Measurements from ENCODE around the gene SLC30A2.
A peak's percentile ranks its signal among the peaks of the same experiment; 100 is the strongest.
"Not testable (repeated sequence)": the region's sequence is repeated elsewhere in the genome, so short reads cannot be mapped to it uniquely, and the experiment has no call there.

Gene SLC30A2, protein sequence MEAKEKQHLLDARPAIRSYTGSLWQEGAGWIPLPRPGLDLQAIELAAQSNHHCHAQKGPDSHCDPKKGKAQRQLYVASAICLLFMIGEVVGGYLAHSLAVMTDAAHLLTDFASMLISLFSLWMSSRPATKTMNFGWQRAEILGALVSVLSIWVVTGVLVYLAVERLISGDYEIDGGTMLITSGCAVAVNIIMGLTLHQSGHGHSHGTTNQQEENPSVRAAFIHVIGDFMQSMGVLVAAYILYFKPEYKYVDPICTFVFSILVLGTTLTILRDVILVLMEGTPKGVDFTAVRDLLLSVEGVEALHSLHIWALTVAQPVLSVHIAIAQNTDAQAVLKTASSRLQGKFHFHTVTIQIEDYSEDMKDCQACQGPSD

DNA sequence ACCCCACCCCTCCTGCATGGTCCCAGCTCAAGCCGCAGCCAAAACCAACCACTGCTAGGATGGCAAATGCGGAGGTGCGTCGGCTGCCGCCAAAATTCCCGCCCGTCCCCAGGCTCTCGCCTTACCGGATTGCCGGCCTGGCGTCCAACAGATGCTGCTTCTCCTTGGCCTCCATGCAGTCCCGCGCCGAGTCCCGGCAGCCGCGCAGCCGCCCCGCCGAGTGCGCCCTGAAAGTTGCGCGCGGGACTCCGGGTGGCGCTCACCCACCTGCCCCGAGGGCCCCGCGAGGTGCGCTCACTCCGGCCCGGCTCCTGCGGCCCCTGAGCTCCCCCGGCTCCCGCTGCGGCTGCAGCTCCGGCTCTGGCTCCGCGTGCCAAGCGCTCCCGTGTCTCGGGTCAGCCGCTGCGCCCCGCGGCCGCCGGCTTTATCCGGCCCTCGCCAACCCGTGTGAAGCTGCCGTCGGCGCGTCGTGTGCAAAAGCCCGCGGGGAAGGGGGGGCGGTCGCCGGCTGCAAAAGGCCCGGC, at the start of gene SLC30A2:
Gene SLC30A2 (minus strand): TSS at position 397 of the 524 bp plus-strand sequence. CDS start 222 bp downstream, at position 175.
- H3K4me1 Mint-ChIP-seq (ENCODE audit: low read depth): peaks cover 4% of the 10 kb centered on the region
- H3K27me3 Mint-ChIP-seq: peaks cover 16% of the 10 kb centered on the region
- H3K4me3 Mint-ChIP-seq: peak within 1 kb of the TSS; percentile 32
- H3K36me3 Mint-ChIP-seq: peaks cover 2% of the 10 kb centered on the region
- no peak within 1 kb of the TSS for H3K27ac Mint-ChIP-seq
- H3K9me3 Mint-ChIP-seq (ENCODE audit: low read depth): no peaks in the 10 kb centered on the region

DNA sequence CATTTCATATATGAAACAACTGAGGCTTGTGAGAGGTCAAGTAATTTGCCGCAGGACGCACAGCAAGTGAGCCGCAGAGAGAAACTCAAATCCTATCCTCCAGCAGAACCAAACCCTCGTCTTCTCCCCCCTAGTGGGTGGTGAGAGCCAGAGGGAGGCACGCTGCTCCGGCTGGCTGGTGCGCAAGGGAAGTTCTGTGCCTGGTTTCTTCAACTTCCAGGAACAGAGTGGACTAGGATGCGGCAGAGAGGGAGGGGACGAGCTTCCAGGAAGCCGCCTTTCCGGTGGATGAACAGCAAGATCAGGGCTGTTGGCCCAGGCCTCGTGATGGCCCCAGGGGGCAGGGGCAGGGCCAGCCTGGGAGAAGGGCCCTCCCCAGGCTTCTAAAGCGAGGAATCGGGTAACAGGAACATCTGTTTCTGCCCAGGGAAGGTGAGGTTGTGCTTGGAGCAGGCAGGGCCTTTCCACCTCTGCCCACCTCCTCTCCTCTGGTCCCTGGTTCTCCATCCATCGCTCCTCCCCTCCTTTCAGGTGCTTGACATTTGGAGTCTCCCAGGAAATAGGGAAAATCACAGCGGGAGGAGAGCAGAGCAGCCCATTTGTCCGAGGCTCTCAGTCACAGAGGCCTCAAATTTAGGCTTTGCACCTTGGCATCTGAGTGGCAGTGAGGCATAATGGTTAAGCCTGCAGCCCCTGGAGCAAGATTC, 48.9 kb upstream of the SLC30A2 start:
- Mint-ChIP-seq H3K27ac (no peak overlapping the region), H3K4me3 (no peak overlapping the region), H3K9me3 (ENCODE audit: low read depth) (no peaks in the 10 kb centered on the region), H3K4me1 (ENCODE audit: low read depth) (no peaks in the 10 kb centered on the region), H3K36me3 (no peaks in the 10 kb centered on the region), H3K27me3 (peaks cover 15% of the 10 kb centered on the region)

DNA sequence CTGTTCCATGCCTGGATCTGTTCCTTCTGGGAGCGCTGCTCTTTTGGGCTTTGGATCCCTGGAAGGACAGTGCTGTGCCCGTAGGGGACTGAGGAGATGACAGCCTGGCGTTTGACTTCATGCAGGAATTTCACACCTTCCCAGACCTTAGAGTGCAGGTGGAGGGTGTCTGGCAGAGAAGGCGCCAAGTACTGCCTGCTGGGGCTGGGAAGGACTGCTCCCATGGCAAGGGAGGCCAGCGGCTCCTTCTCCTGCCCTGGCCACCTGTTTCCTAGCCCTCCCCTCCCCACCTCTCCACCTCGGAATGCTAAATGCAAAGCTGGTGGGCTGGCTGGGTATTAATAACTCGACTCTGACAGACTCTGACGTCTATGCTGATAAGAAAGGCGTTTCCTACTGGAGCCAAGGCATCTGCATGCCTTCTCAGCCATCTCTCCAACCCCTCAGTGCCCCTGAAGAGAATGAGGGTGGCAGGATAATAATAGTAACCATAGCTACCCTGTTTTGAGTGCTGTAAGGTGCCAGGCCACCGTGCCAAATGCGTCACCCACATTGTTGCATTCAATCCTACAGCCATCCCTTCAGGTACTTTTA, 48.3 kb upstream of the SLC30A2 start:
- H3K4me1 Mint-ChIP-seq (ENCODE audit: low read depth): no peaks in the 10 kb centered on the region
- no peaks in the 10 kb centered on the region for H3K36me3 Mint-ChIP-seq
- peaks cover 15% of the 10 kb centered on the region for H3K27me3 Mint-ChIP-seq
- no peak overlapping the region for H3K4me3 Mint-ChIP-seq
- no peak overlapping the region for H3K27ac Mint-ChIP-seq
- H3K9me3 Mint-ChIP-seq (ENCODE audit: low read depth): no peaks in the 10 kb centered on the region

DNA sequence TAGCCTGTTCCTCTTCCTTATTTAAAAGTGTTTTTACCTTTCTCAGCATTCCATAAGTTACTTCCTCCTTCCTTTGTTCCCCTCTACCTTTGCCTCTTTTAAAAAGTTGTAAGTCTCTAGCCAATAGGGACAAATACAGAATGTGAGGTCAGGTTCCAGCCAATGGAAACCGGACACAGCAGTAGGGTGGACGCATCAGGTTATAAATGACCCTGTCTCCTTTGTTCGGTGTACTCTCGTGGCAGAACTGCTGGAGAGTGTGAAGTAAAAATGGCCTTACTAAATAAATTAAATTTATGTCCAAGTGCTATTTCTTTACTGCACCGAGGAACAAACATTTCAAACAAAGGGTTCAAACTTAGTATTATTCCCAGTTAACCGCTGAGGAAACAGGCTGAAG, 47.7 kb upstream of the SLC30A2 start:
- H3K4me3 Mint-ChIP-seq; H3K9me3 Mint-ChIP-seq (ENCODE audit: low read depth); H3K4me1 Mint-ChIP-seq (ENCODE audit: low read depth); H3K36me3 Mint-ChIP-seq; H3K27ac Mint-ChIP-seq: not testable (repeated sequence)
- peaks cover 18% of the 10 kb centered on the region for H3K27me3 Mint-ChIP-seq

DNA sequence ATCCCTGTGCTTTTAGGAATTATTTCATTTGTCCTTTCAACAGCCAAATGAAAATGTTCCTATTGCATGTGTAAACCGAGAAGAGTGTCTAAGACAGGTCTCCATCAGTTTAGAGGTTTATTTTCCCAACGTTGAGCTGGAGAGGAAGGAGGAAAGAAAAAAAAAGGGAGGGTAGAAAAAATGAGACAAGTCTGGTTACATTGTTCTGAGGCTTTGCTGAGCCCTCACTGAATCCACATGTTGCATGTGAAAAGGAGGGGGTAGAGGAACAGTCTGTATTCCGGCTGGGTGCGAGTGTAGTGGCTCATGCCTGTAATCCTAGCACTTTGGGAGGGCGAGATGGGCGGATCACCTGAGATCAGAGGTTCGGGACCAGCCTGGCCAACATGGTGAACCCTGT, 46.5 kb upstream of the SLC30A2 start:
- peaks cover 18% of the 10 kb centered on the region for H3K27me3 Mint-ChIP-seq
- H3K9me3 Mint-ChIP-seq (ENCODE audit: low read depth): no peaks in the 10 kb centered on the region
- H3K27ac Mint-ChIP-seq: no peak overlapping the region
- no peaks in the 10 kb centered on the region for H3K4me1 Mint-ChIP-seq (ENCODE audit: low read depth)
- H3K36me3 Mint-ChIP-seq: no peaks in the 10 kb centered on the region
- no peak overlapping the region for H3K4me3 Mint-ChIP-seq

DNA sequence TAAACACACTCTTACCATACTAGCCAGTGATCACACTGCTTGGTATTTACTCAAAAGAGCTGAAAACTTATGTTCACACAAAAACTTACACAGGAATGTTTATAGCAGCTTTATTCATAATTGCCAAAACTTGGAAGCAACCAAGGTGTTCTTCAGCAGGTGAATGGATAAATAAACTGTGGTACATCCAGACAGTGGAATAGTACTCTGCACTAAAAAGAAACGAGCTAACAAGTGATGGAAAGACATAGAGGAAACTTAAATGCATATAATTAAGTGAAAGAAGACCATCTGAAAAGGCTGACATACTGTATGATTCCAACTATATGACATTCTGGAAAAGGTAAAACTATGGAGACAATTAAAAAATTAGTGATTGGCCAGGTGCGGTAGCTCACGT, 45.0 kb upstream of the SLC30A2 start:
- peaks cover 23% of the 10 kb centered on the region for H3K27me3 Mint-ChIP-seq

DNA sequence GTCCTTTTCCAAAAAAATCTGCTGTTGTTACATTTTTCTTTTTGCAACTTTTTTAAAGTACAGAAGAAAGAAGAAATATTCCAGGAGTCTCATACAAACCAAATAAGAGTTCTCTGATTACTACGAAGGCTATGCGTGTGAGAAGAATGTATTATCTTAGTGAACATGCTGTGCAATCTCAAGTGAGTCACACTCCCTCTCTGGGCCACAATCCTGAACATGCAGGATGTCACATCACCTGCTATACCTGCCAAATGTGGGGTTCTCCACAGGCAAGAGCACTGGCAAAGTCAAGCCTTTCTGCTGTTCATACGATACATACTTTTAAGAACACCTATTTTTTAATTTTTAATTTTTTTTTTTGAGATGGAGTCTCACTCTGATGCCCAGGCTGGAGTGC, 43.2 kb upstream of the SLC30A2 start:
- Mint-ChIP-seq H3K4me1 (ENCODE audit: low read depth) (no peaks in the 10 kb centered on the region), H3K27me3 (peaks cover 30% of the 10 kb centered on the region), H3K36me3 (no peaks in the 10 kb centered on the region), H3K9me3 (ENCODE audit: low read depth) (no peaks in the 10 kb centered on the region), H3K4me3 (no peak overlapping the region), H3K27ac (no peak overlapping the region)

More for the DNA sequence above, 45.0 kb upstream of the SLC30A2 start:
- no peaks in the 10 kb centered on the region for H3K4me1 Mint-ChIP-seq (ENCODE audit: low read depth)
- no peak overlapping the region for H3K27ac Mint-ChIP-seq
- H3K36me3 Mint-ChIP-seq: no peaks in the 10 kb centered on the region
- H3K9me3 Mint-ChIP-seq (ENCODE audit: low read depth): no peaks in the 10 kb centered on the region
- no peak overlapping the region for H3K4me3 Mint-ChIP-seq

DNA sequence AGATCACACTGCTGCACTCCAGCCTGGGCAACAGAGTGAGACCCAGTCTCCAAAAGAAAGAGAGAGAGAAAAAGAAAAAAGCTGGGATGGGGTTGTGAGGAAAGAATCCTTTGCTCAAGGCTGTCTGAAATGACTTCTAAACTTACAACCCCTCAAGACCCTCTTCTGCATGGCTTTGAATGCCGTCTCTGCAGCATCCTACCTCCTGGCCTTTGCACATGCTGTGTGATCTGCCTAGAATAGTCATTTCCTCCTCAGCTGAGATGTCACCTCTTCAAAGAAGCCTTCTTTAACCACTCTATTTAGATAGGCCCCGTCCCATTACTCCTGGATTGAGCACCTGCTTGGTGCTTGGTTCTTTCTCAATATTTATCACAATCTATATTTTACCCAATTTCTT, 38.9 kb upstream of the SLC30A2 start:
- no peaks in the 10 kb centered on the region for H3K9me3 Mint-ChIP-seq (ENCODE audit: low read depth)
- no peaks in the 10 kb centered on the region for H3K4me1 Mint-ChIP-seq (ENCODE audit: low read depth)
- no peaks in the 10 kb centered on the region for H3K36me3 Mint-ChIP-seq
- H3K4me3 Mint-ChIP-seq: no peak overlapping the region
- peaks cover 15% of the 10 kb centered on the region for H3K27me3 Mint-ChIP-seq
- H3K27ac Mint-ChIP-seq: no peak overlapping the region

DNA sequence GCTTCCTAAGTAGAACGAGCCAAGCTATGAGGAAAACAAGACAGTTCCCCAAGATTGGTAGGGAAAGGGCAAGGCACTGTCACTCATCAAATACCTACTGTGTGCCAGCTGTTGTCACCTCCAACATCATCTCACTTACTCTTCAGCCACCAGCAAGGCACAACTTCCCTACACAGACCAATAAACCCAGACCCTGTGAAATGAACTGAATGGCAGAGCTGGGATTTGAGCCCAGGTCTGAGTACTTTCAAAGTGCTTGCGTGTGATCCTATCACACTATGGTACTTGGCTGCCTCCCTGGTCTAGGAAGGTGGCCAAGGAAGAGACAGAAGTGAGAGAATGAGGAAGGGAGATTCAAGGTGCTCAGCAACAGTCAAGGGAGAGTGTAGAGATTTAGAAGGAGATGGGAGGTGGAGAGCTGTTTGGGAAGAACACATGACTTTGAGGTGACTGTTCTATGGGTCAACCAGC, 38.2 kb upstream of the SLC30A2 start:
- no peaks in the 10 kb centered on the region for H3K9me3 Mint-ChIP-seq (ENCODE audit: low read depth)

DNA sequence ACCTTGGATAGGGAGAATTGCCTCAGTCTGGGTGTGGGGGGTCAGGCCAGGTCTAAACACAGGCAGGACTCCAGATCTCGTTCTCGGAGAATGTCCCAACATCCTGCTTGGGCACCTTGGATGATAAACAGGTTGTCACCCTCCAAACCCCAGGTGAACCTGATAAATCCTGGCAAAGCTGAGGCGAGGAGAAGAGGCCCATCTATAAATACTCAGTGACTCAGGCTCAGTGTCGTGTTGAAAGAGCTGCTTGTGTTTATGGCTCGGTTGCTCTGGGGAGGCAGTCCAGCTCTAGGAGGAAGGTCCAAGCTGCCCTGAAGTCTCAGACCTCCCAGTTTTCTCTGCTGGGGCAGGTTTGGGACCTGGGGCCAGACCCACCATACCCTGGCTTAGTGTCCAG, 37.3 kb upstream of the SLC30A2 start:
- Mint-ChIP-seq H3K36me3 (no peaks in the 10 kb centered on the region), H3K27me3 (peaks cover 12% of the 10 kb centered on the region), H3K4me3 (no peak overlapping the region), H3K4me1 (ENCODE audit: low read depth) (no peaks in the 10 kb centered on the region), H3K9me3 (ENCODE audit: low read depth) (no peaks in the 10 kb centered on the region), H3K27ac (no peak overlapping the region)

More for the DNA sequence above, 38.2 kb upstream of the SLC30A2 start:
- H3K36me3 Mint-ChIP-seq: no peaks in the 10 kb centered on the region
- H3K4me3 Mint-ChIP-seq: no peak overlapping the region
- H3K27ac Mint-ChIP-seq: no peak overlapping the region
- peaks cover 15% of the 10 kb centered on the region for H3K27me3 Mint-ChIP-seq
- H3K4me1 Mint-ChIP-seq (ENCODE audit: low read depth): no peaks in the 10 kb centered on the region

DNA sequence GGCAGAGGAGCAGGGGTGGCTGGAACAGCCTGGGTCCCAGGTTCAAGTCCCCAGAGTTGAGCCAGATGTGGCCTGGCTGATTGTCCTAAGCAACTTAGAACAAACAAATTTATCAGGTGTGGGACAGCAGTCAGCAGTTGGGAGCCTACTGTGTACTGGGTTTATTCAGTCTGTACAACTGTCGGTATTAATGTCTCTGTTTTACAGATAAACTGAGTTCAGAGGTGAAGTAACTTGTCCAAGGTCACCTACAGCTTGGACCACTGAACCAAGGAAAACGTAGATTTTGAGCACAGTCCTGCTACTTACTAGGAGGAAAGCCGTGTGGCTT, 36.1 kb upstream of the SLC30A2 start:
- H3K36me3 Mint-ChIP-seq: no peaks in the 10 kb centered on the region
- H3K9me3 Mint-ChIP-seq (ENCODE audit: low read depth): no peaks in the 10 kb centered on the region
- no peak overlapping the region for H3K4me3 Mint-ChIP-seq
- peaks cover 12% of the 10 kb centered on the region for H3K27me3 Mint-ChIP-seq
- no peaks in the 10 kb centered on the region for H3K4me1 Mint-ChIP-seq (ENCODE audit: low read depth)
- no peak overlapping the region for H3K27ac Mint-ChIP-seq

DNA sequence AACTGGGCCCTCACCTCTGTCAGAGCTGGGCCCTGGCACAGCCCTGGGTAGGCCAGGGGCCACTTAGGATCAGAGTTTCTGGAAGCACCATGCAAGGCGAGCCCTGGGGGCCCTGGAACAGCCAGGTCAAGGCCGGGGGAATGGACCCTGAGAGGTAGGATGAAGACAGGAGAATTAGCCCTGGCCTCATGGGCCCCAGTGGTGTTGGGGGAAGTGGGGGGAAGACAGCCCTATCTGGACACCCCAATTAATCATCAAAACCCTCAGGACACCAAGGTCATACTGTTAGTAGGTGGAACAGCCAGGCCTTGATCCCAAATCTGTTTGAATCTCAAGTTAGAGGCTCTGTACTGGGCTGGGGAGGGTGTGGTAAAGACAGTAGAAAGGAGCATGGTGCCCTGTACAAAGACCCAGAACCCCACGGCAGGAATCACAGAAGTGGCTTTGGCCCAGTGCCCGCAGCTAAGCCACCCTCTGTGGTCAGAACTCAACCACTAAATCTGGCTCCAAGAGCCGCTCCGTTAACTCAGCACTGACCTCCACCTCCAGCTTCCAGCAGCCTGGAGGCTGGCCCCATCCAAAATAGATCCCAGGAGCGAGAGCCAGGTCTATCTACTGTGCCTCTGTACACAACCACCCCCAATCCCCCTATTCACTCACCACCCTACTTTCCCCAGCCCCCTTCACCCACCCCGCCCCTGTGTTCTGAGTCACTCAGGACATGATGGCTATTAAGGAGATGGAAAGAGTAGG, 35.5 kb upstream of the SLC30A2 start:
- Mint-ChIP-seq H3K27me3 (peaks cover 13% of the 10 kb centered on the region), H3K36me3 (no peaks in the 10 kb centered on the region), H3K27ac (no peak overlapping the region), H3K4me1 (ENCODE audit: low read depth) (no peaks in the 10 kb centered on the region), H3K4me3 (no peak overlapping the region), H3K9me3 (ENCODE audit: low read depth) (no peaks in the 10 kb centered on the region)

DNA sequence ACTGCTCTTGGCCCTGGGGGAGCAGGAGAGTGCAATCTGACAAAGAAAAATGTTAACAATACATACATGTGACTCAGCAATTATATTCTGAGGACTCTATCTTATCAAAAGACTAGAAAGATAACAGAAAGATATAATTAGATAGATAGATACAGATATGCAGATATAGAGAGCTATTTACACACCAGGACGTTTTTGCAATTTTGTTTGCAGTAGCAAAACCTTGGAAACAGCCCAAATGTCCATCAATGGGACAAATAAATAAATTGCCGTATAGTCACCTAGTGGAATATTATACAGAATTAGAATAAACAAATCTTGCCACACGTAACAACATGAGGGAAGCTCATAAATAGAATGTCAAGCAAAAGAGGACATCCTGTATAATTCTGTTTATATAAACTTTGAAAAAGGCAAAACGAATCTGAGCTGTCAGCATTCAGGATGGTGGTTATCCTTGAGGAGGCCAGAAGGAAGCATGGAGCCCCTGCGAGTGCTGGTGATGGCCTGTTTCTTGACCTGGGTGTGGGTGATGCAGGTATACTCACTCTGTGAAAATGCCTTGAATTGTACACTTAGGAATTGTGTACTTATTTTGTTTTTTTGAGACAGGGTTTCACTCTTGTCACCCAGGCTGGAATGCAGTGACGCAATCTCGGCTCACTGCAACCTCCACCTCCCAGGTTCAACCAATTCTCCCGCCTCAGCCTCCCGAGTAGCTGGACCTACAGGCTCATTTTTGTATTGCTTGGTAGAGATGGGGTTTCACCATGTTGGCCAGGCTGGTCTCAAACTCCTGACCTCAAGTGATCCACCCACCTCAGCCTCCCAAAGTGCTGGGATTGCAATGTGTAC, 34.3 kb upstream of the SLC30A2 start:
- Mint-ChIP-seq H3K4me3 (no peak overlapping the region), H3K27me3 (peaks cover 12% of the 10 kb centered on the region), H3K36me3 (no peaks in the 10 kb centered on the region), H3K27ac (no peak overlapping the region), H3K9me3 (ENCODE audit: low read depth) (no peaks in the 10 kb centered on the region), H3K4me1 (ENCODE audit: low read depth) (peaks cover 3% of the 10 kb centered on the region)

DNA sequence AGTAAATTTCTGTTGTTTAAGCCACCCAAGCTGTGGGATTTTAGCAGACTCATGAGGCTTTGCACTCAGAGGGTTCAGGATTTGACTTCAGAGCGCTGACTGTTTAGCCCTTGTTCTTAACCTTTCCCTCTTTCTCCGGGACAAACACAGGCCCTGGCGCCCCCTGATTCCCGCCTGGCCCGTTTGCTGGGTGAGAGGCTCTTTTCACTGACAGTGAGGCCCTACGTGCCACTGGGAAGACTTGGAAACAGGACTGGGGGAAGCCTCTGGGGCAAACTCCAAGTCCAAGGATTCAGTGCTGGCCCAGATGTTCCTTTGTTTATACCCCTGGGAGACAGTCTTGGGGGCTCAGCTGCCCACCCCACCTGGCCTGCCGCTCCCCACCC, 33.3 kb upstream of the SLC30A2 start:
- Mint-ChIP-seq H3K4me3 (no peak overlapping the region), H3K27ac (no peak overlapping the region), H3K4me1 (ENCODE audit: low read depth) (peaks cover 3% of the 10 kb centered on the region), H3K9me3 (ENCODE audit: low read depth) (no peaks in the 10 kb centered on the region), H3K27me3 (peaks cover 11% of the 10 kb centered on the region), H3K36me3 (no peaks in the 10 kb centered on the region)
